Small intestine (tissue), 7 donors: Measurements from ENCODE around the gene KCNN3. TPM values are rescaled to one million over a fixed set of nuclear protein-coding genes. Genes with fewer than 3 reads are reported as not detected.

ENCODE experiments used
- DNase-seq, 2 donors: peaks; one replicate each; pipeline versions ENCODE4 v3.0.0 to v3.0.0-alpha.2; 2013
- FAIRE-seq: peaks from 2 replicates; lab custom pipeline; 2012; peaks lifted over from hg19 to GRCh38; lab: Jason Lieb, UNC
- H3K27ac ChIP-seq, 3 donors: one replicate each; pipeline ENCODE4 v1.5.1; 2013; ENCODE audit warnings: low read length in 2 of 3, mild to moderate bottlenecking in 2 of 3, control low read depth in 1 of 3, inconsistent platforms in 1 of 3, low read depth in 1 of 3, moderate library complexity in 1 of 3
- H3K27me3 ChIP-seq, 3 donors: one replicate each; pipeline ENCODE4 v1.6.1; 2013; ENCODE audit warnings: low read length in 3 of 3, inconsistent platforms in 1 of 3; ENCODE audit not compliant: control insufficient read depth in 3 of 3, insufficient read depth in 3 of 3
- H3K36me3 ChIP-seq, 3 donors: one replicate each; pipeline ENCODE4 v1.6.1; 2013; ENCODE audit warnings: low read length in 3 of 3, inconsistent platforms in 1 of 3, low read depth in 1 of 3, mild to moderate bottlenecking in 1 of 3, moderate library complexity in 1 of 3; ENCODE audit not compliant: control insufficient read depth in 3 of 3, insufficient read depth in 2 of 3
- H3K4me1 ChIP-seq, 3 donors: one replicate each; pipeline ENCODE4 v1.6.1; 2013; ENCODE audit warnings: low read length in 2 of 3, inconsistent platforms in 1 of 3, low read depth in 1 of 3, mild to moderate bottlenecking in 1 of 3, moderate library complexity in 1 of 3; ENCODE audit not compliant: control insufficient read depth in 3 of 3, insufficient read depth in 2 of 3
- H3K4me3 ChIP-seq, 3 donors: one replicate each; pipeline ENCODE4 v1.5.1; 2013; ENCODE audit warnings: low read length in 3 of 3, control low read depth in 1 of 3, inconsistent platforms in 1 of 3, low read depth in 1 of 3, mild to moderate bottlenecking in 1 of 3, moderate library complexity in 1 of 3
- H3K9me3 ChIP-seq, 2 donors: one replicate each; pipeline ENCODE4 v1.6.1; 2013; ENCODE audit warnings: low read depth in 1 of 2, low read length in 1 of 2; ENCODE audit not compliant: control insufficient read depth in 2 of 2, insufficient read depth in 1 of 2
- WGBS, 3 donors: extraction: QIAGEN DNeasy Blood & Tissue Kit; methylation state at CpG; one replicate each; pipeline ENCODE4 v1.1.7; 2013; 5-methylcytosine and 5-hydroxymethylcytosine counted together
- polyA plus RNA-seq, 4 donors: library from polyadenylated mRNA; stranded (reverse) in 3 of 4; unstranded in 1 of 4; fragments of 200-250 nt in 3 of 4; fragments of 120-200 nt in 1 of 4; gene quantifications; one replicate each; pipeline versions ENCODE4 v1.2.1 to v1.2.3, GENCODE V29; 2013
- donor health status: healthy with polysubstance abuse.
- donor health status: control.
- donor health status: control.
- donor health status: Bipolar disorder and iron deficiency.
- donor health status: healthy.

Gene KCNN3
- polyA plus RNA-seq, 4 donors, result 0.27 to 1.6 (median 0.94) TPM

DNA sequence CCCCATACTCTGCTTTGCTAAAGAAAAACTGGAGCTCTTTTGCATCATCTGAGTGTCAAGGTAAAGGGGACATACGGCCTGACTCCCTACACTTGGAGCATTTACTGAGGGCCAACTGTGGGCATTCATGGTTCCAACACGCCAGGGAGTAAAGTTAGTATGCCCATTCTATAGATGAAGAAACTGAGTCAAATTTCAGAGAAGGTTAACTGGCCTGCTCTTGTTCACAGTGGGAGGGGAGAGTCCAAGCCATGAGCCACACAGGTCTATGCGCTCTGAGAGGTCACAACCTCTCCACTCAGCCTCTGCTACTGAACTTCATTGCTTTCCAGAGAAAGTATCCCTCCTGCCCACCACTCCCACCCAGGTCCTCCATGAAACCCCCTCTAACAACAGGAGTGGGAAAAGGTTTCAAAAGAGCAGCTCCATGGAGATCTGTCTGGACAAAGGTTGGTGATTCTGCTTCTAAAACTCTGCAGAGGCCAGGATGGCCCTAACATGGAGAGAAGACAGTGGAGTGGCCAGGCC is 6.8 kb upstream of the KCNN3 start:
- DNase-seq (no peak), FAIRE-seq (no peak)
- Histone ChIP-seq H3K36me3 (no peaks in the 10 kb centered on the region), H3K27ac (peak overlapping the region in 2 of 3 donors; percentile 38 to 75), H3K4me1 (peaks cover 0 to 12% (median 7%) of the 10 kb centered on the region in 3 donors), H3K9me3 (no peaks in the 10 kb centered on the region), H3K27me3 (no peaks in the 10 kb centered on the region), H3K4me3 (no peak overlapping the region)
- whole genome bisulfite sequencing, 3 donors, result 41 to 72% (median 65%) methylated on average over 3 of the region's 3 CpGs

DNA sequence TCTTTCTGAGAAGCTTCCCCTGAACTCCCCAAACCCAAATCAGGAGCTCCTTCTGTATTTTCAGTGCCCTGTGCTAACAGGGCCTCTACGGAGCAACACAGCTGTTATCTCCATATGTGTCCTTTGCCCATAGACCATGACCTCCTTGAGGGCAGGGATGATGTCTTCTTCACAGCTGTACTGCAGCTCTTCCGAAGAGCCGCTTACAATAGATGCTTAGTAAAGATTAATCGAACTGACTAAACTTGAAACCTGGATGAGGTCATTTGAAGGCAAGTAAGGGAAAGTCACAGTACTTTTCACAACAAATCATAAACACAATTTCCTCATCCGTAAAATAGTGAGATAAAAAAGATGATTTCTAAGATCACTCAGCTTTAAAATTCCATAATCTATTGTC is 4.4 kb upstream of the KCNN3 start:
- H3K9me3 ChIP-seq, result no peaks in the 10 kb centered on the region
- DNase-seq, result no peak
- H3K27me3 ChIP-seq, result peaks cover 0 to 6% (median 0%) of the 10 kb centered on the region in 3 donors
- no peaks in the 10 kb centered on the region for H3K36me3 ChIP-seq
- peaks cover 0 to 21% (median 7%) of the 10 kb centered on the region in 3 donors for H3K4me1 ChIP-seq
- FAIRE-seq, result no peak
- H3K27ac ChIP-seq, result no peak overlapping the region
- H3K4me3 ChIP-seq, result no peak overlapping the region
- WGBS, 3 donors, result 73 to 87% (median 78%) methylated on average over 5 of the region's 5 CpGs

- H3K9me3 ChIP-seq, result no peaks in the 10 kb centered on the region
- no peak for DNase-seq
- H3K4me3 ChIP-seq, result no peak overlapping the region
- H3K4me1 ChIP-seq, result peaks cover 0 to 20% (median 7%) of the 10 kb centered on the region in 3 donors
- 93 to 94% (median 94%) methylated on average over 9 of the region's 9 CpGs for WGBS, 3 donors
- FAIRE-seq, result no peak
- no peaks in the 10 kb centered on the region for H3K36me3 ChIP-seq
- H3K27ac ChIP-seq, result no peak overlapping the region
- peaks cover 0 to 16% (median 0%) of the 10 kb centered on the region in 3 donors for H3K27me3 ChIP-seq
Measured at GRCh38 chr1:154873321-154873950, 3.4 kb upstream of the KCNN3 start.

DNA sequence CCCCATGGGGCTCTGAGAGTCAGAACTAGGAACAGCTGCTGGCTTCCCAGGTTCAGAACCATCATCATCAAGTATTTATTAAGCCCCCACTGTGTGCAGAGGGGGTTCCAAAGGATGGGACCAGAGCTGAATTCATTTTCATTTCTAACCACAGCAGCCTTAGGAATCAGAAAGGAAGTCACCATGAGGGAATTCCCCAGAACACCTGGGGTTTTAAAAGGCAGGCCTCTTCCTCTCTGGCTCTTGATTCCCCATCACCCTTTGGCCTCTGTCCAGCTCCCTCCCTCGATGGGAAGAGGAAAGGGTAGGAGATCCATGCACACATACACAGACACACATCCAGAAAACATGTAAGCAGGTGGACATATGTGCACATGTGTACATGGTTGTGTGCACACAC is 1.3 kb upstream of the KCNN3 start:
- 0 to 8% (median 3%) methylated on average over 1 of the region's 1 CpG for WGBS, 3 donors
- Histone ChIP-seq H3K27me3 (peaks cover 0 to 36% (median 6%) of the 10 kb centered on the region in 3 donors), H3K9me3 (no peaks in the 10 kb centered on the region), H3K4me3 (no peak overlapping the region), H3K27ac (no peak overlapping the region), H3K36me3 (no peaks in the 10 kb centered on the region), H3K4me1 (peaks cover 0 to 9% (median 0%) of the 10 kb centered on the region in 3 donors)
- FAIRE-seq (no peak), DNase-seq (no peak)

- Histone ChIP-seq H3K4me3 (peak overlapping the region in 1 of 3 donors; percentile 10), H3K4me1 (peaks cover 0 to 9% (median 0%) of the 10 kb centered on the region in 3 donors), H3K27ac (no peak overlapping the region), H3K27me3 (peaks cover 0 to 43% (median 6%) of the 10 kb centered on the region in 3 donors), H3K36me3 (no peaks in the 10 kb centered on the region), H3K9me3 (no peaks in the 10 kb centered on the region)
- FAIRE-seq, result no peak
- DNase-seq, result no peak
- WGBS, 3 donors, result 61 to 75% (median 70%) methylated on average over 6 of the region's 6 CpGs
Measured at GRCh38 chr1:154870734-154871133, 653 bp upstream of the KCNN3 start.

GRCh38 chr1:154869351-154870114 is 548 bp downstream of the KCNN3 start:
- H3K9me3 ChIP-seq, result no peaks in the 10 kb centered on the region
- peak overlapping the region in 1 of 3 donors; percentile 41 for H3K4me3 ChIP-seq
- WGBS, 3 donors, result 26 to 42% (median 36%) methylated on average over 20 to 26 of the region's 26 CpGs
- peak overlapping the region in 1 of 3 donors; percentile 29 for H3K27ac ChIP-seq
- FAIRE-seq (no peak), DNase-seq (peak in 1 of 2 donors; percentile 35)
- H3K27me3 ChIP-seq, result peaks cover 0 to 43% (median 6%) of the 10 kb centered on the region in 3 donors
- H3K36me3 ChIP-seq, result no peaks in the 10 kb centered on the region
- H3K4me1 ChIP-seq, result peaks cover 0 to 9% (median 0%) of the 10 kb centered on the region in 3 donors

GRCh38 chr1:154867841-154868605 is 2.1 kb downstream of the KCNN3 start:
- H3K27ac ChIP-seq, result no peak overlapping the region
- H3K36me3 ChIP-seq, result no peaks in the 10 kb centered on the region
- peaks cover 0 to 49% (median 6%) of the 10 kb centered on the region in 3 donors for H3K27me3 ChIP-seq
- FAIRE-seq (no peak), DNase-seq (no peak)
- 13 to 48% (median 30%) methylated on average over 19 of the region's 19 CpGs for WGBS, 3 donors
- peaks cover 0 to 9% (median 0%) of the 10 kb centered on the region in 3 donors for H3K4me1 ChIP-seq
- H3K9me3 ChIP-seq, result no peaks in the 10 kb centered on the region
- peak overlapping the region in 1 of 3 donors; percentile 41 for H3K4me3 ChIP-seq
